Astrocyte (in vitro differentiated cells and primary cell): ENCODE measurements around the gene SEMA4C.

Experiments used
- CTCF ChIP-seq: IDR thresholded peaks from 2 replicates; pipeline ENCODE4 v1.5.1; 2011; ENCODE audit warnings: low read depth, mild to moderate bottlenecking, inconsistent platforms, low read length, moderate library complexity; ENCODE audit not compliant: insufficient read depth
- EZH2 ChIP-seq: IDR thresholded peaks from 2 replicates; pipeline ENCODE4 v1.6.1; 2012; ENCODE audit warnings: mild to moderate bottlenecking, low read length, inconsistent platforms; ENCODE audit not compliant: insufficient read depth

GRCh38 chr2:96884299-96885094 is 14.6 kb upstream of the SEMA4C start:
- TF ChIP-seq EZH2 (no peak), CTCF (no peak)
